GM18867 (cell line): ENCODE data around the gene CA9.

Source experiments
- ATAC-seq: cut with Tn5 transposase; IDR thresholded peaks from one replicate; pipeline ENCODE4 v1.9.1; 2021; ENCODE audit warnings: mild to moderate bottlenecking, moderate library complexity; ENCODE audit not compliant: unreplicated experiment

Gene CA9

DNA sequence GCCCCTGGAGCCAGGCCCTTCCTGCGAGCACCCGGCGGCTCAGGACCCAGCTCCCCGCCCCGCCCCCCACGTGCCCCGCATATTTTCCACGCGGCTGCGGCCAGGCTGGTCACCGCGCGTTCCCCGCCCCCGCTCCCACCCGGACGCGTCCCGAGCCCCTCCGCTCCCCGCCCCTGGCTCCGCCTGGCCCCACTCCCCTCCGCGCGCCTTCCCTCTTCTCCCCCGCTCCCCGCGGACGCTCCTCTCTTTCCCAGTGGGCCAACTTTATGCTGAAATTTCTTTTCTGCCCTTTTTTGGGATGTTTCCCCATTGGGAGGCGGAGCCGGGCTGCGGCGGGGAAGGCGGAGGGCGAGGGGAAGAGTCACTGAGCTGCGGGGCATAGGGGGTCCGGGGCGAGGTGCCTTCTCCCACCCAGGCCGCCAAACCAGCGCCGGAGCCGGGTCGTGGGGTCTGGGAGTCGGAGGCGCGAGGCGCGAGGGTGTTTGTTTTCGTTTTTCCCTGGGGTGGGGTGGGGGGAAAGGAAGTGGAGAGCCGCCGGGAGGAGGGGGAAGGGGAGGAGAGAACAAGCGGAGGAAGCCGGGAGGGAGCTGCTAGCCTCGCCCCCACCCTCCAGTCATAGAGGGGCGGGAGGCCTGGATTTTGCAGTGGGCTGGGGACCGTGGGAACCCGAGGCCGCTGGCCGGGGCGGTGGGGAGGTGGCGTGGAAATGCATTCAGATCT lies 17.0 kb downstream of the CA9 start:
- no peak for ATAC-seq

DNA sequence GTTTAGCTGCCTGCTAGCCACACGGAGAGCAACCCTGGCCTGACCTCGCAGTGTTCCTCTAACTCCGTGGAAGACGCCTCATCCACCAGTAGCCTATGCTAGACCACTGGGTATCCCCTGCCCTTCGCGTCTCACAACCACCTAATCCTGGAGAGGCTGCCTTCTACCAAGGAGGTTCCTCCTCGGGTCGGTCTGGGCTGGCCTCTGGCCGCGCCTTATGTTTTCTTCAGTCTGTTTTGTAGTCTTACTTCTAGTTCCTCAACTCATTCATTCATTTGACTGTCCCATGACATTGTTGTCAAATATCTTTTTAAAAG lies 17.6 kb downstream of the CA9 start:
- ATAC-seq: no peak

DNA sequence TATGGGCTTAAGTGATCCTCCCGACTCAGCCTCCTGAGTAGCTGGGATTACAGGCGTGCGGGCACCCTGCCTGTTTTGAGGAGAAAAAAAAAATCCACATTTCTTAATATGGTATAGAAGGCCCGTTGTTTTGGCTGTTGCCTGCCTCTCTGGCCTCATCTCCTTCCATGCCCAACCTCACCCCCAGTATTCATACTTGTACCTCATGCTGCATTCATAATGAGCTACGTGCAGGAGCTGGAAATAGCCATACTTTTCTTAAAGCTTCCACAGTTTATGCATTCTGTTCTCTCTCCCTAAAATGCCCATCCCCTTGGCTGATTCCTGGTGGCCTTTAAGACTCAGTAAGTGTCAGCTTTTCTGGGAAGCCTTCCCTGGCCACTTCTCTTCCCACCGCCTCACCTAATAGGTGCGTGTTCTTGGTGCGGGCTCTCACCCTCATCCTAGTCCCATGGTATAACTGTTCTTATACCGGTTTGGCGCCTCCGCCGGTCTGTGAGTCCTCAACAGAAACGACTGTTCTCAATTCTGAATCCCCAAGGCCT lies 18.1 kb downstream of the CA9 start:
- no peak for ATAC-seq

DNA sequence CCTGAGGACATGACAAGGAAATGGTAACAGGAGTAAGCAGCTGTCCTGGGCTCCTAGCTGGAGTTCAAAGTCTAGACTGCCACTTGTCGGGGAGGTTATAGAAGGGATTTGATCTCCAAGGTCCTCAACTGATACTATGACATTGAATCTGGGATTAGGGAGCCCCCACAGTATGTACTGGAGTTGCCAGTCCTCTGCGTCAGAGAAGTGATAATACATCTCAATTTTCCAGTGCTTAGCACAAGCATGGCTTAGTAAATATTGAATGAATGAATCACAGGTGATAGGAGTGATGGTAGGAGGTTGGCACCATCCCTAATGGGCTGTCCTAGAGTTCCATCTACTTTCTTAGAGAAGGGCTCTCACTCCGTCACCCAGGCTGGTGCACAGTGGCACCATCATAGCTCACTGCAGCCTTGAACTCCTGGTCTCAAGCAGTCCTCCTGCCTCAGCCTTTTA lies 22.2 kb downstream of the CA9 start:
- ATAC-seq: no peak

DNA sequence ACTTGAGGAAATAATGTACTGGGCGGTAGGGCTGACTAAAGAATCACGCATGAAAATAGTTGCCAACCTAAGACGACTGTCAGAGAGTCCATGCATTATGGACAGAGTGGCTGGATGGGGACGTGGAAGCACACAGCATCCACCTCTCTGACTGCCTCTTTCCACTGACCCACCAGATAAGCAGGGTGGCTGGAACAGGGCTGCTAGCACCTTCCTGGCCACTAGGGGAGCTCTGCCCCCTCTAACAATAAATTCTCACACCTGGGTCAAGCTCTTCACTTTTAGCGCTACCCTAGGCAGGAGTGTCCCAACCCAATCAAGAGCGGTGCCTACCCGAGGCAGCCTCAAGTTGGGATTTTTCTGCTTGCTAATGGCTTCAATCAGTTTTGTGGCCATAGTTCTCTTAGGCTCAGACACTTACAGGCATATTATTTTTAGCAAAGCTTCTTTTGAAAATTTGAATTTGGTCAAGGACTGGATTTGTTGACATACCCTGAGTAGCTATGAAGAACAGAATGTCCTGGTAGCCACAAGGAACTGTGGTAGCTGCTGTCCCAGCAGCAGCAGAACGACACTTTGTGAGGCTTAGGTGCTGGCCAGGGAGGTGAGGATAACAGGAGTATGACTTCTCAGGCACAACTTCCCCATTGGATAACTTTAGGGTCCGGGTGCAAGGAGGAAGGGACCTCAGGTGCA lies 22.9 kb downstream of the CA9 start:
- peak; percentile 70 for ATAC-seq

DNA sequence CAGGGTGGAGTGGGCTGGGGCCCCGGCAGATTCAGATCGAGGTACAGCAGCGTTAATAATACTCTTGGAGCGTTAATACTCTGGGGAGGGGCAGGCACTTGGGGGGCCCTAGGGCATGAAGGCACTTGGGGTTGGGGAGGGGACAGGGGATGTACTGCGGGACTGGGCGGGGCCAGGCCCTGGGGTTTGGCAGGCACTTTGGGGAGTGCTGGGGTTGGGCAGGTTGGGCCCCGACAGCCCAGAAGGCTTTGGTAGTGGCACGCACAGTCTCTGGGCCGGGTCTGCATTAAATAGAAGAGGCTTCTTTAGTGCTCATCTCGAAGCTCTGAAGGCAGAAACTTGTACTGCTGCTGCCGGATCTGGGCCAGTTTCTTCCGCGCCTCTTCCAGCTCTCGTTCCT lies 23.8 kb downstream of the CA9 start:
- ATAC-seq: no peak

DNA sequence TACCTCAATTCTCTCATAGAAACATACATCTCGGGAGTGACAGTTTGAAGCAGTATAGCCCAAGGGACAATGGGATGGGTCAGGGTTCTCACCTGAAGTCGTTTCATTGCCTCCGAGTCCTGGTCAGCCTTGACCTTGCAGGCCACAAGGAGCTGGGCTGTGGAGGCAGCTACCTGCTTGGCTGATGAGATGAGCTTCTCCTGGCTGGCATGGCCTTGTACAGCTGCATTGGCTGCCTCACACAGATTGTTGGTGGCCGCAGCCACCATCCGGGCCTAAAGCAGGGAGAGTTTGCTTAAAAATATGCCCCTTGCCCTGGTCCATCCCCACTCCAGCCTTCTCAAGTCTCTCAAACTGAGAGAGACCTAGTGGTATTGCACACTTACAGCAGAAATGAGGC lies 24.5 kb downstream of the CA9 start:
- ATAC-seq: no peak

DNA sequence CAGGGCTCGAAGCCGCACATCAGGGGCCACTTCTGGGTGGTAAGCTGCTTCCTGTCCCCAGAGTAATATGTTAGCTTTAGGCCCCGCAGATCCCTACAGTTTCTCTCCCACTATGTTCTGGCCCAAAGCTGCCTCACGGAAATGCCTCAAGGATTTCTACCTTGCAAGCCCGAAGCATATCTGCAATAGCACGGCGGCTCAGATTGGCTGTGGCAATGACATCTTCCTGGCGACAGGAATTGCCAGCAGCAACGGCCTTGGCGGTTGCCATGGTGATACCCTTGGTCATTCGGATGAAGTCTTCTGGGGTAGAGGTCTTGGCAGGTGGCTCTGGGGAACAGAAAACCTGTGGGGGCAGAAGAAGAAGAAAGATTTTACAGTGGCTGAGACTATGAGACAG lies 26.3 kb downstream of the CA9 start:
- no peak for ATAC-seq

DNA sequence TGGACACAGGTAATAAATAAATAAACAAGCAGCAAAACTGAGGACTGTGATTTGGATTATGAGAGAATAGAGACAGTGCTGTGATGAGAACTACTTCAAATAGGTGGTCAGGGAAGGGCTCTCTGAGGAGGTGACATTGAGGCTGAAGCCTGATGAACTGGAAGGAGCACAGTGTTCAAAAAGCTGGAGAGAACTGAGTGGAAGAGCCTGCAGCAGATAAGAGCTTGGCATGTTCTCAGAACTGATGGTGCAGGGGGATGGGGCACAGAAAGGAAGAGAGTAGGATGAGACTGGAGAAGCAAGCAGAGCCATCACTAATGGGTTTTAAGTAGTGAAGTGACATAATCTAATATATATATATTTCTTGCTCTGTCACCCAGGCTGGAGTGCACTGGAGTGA lies 27.2 kb downstream of the CA9 start:
- ATAC-seq: no peak

DNA sequence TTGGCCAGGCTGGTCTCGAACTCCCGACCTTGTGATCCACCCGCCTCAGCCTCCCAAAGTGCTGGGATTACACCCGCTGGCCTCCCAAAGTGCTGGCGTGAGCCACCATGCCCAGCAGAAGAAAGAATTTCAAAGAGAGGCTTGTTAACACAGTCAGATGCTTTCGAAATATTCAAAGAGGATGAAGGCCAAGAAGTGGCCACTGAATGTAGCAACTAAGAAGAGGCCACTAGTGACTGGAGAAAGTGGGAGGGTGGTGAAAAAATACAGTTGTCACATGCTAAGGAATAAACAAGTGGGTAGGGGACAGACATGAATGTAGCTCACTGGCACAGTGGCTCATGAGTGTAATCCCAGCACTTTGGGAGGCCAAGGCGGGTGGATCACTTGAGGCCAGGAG lies 29.0 kb downstream of the CA9 start:
- no peak for ATAC-seq

DNA sequence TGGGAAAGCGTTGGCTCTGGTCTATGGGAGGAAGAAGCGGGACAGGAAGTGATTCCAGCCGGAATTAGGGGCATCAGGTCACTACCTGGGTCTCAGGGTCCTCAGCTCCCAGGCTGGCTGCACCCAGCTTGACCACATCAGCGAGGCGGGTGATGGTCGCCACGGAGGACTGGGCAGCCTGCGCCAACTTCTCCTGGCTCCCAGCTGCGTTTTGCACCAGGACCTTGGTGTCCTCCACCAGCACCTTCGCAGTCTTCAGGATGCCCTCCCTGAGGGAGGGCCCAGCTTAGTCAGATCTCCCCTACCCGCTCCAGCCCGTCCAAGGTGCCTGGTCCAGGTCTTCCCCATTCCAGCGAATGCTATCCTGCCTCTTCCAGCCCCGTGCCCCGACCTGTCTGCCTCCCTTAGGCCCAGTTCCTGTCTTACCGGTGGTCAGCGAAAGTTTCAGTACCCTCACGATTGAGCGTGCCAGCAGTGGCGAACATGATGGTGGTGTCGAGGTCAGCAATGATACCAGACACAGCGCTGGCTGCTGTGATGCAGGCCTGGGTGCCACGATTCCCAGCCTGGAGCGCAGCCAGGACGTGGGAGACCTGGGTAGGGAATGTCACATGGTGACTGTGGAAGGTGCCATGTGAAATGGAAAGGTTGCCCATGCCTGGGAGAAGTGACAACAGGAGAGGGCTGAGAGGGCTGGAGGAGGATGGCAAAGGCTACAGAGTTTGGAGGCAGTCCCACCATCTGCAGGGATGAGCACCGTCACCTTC lies 30.4 kb downstream of the CA9 start:
- no peak for ATAC-seq

DNA sequence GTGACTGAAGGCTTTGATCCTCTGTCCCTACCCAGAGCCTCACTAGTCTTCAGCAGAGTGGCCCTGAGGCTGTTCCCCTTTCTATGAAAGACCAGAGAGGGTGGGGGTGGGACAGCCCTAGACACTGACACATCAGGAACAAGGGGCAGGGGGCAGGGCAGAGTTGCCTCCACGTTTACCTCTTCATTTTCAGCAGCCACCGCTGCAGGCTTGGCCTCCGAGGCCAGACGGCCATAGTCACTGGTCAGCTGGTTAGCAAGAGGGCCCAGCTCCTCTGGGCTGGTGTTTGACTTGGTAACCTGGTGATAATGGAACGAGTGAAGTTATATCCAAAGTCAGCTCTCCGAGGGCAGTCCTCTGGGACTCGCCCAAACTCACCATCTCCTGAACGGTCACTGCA lies 31.6 kb downstream of the CA9 start:
- ATAC-seq: no peak

DNA sequence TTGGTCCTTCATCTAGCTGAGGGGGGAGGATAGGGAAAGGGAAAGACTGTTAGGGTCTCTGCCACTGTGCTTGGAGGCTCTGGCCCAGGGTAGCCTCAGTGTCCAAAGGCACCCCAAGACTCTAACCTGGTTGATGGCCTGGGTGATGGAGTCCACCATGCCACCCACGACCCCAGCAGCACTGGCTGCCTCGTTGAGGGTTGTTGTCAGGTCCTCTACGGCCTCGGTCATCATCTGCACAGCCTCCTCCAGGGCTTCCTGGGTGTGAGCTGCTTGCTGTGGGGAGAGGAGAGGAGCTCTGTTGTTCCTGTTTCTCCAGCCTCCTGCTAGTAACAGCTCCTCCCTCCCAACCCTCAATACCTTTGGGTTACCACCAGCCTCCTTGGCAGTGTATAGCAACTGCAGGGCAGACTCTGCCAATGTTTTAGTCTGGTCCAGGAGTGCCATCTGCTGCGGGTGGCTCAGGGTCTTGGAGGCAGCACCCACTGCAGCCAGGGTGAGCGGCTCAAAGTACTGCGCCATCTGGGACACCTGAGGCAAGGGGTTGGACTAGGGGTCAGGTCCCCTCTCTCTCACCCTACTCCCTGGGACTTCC lies 32.2 kb downstream of the CA9 start:
- no peak for ATAC-seq

DNA sequence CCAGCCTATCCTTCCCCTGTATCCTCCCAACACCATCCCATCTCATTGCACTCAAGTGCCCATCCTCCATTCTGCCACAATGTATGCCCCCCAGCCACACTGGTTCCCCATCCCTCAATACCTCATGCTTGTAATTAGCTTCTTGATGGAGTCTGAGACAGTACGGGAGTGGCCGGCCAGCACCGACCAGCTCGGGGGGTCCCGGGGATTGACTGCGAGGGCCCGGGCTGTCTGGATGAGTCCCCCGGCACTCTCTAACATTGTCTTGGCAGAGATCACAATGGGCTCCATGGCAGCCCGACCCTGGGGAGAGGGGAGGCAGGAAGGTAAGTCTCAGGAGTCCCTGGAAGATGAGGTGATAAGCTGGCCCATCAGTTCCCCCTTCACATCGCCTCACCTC lies 33.2 kb downstream of the CA9 start:
- ATAC-seq: no peak

DNA sequence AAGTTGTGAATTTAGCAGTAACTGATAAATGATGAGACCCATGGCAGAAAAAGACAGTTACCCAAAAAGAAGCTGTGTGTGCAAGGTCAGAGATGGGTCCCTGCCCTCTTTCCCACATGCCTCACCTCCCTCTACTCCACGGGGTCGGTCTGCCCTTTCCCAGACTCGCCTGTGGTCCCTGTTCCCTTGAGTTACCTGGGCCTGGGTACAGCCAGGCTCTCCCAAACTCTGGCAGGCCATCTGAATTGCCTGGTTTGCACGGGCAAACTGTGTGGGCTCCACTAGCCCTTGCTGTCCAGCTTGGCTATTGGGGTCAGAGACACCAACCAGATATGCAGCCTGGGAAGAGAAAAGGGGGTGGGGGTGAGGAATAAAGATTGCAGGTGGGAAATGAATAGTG lies 34.4 kb downstream of the CA9 start:
- ATAC-seq: no peak

DNA sequence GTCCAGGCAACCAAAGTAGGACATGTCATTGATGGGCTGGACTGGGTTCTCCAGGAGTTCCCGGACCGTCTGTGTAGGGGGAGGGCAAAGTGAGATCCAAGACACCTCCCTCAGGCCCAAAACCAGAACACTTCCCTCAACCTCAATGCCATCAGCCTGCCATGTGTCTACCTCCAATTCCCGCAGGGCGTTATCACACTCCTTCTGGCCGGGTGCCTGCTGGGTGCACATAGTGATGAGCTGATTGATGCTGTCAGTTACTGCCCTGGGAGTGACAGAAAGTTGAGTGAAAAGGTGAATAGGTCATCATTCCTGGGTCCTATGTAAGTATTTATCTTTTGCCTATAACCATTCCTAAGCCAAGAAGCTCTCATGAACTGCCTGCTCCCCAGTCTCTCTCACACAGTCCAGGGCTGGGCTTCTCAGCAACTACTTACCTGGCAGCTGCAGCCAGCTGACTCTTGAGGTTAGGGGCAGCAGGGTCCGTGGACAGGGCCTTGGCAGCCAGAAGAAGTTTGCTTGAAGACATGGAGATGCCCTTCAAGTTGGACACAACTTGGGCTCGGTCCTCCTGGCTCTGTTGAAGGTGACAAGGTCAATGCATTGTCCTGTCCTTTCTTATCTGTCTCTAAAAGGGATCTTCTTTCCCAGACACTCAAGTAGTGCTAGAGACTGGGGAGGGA lies 37.2 kb downstream of the CA9 start:
- no peak for ATAC-seq

DNA sequence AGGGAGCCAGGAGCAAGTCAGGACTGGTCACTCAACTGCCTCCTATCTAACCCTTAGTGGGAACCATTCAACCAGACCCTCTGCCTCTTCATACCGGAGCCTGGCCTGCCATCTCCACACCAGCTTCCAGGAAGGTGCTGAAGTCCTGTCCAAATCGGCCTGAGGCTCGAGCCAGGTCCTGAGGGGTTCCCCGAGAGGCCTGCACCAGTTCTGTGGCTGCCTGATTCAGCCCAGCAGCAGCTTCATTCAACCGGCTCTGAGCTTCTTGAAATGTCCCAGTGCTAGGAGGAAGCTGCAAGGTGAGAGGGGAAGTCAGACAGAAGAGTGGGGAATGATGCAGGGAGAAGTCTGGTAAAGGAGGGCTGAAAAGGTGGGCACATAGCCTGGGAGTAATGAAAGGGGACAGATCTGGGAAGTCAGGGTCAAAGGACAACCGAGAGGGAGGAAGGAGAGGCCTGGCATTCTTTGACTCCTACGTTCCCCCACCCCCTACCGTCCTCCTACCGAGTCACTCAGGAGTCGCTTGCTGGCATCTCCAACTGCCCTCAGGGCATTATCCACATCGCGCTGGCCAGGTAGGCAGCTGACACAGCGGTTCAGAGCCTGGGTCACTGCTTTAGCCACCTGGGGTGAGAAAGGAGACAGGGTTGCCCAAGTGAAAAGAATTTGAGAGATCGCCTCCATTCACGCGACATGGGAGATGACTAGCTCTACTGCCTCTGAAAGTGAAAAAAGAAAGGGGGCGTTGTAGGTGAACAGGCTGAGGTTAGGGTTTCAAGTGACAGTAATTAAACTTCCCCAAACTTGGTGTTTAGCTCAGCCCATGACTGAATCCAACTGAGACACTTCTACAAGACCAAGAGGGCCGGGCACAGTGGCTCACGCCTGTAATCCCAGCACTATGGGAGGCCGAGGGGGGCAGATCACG lies 38.0 kb downstream of the CA9 start:
- no peak for ATAC-seq

DNA sequence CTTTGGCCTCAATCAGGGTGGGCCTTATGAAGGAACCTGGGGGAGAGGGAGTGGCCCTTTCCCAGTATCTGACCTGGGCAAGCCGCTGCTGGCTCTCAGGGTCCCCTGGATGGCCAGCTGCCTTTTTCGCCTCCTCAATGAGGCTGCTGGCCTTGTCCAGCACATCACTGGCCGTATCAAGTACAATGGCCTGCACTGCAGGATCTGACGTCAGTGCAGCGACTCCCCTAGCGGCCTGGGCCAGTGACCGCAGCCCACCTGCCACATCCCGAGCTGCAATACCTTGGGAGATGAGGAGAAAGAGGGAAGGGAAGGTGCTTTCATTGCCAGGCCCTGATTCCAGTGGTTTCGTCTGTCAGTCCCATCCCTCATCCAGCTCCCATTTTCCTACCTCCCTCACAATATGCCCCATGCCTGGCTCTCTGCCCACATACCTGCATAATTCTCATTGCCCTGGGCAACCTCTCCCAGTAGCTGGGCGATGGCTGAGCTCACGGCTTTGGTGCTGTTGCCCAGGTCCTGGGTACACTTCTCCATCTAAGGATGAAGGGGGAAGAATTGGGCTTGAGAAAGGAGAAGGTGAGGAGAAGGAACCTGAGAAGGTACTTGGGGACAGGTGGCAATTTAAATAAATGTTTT lies 39.2 kb downstream of the CA9 start:
- ATAC-seq: no peak

DNA sequence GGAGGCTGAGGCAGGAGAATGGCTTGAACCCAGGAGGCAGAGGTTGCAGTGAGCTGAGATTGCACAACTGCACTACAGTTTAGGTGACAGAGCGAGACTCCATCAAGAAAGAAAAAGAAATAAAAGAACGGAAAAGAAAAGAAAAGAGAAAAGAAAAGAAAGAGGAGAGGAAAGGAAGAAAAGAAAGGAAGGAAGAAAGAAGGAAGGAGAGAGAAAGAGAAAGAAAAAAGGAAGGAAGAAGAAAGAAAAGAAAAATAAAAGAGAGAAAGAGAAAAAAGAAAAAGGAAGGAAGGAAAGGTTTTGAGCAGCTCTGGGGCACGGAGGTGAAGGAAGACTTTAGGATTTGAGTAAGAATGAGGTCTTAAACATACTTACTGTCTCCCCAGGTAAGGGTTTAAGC lies 39.9 kb downstream of the CA9 start:
- ATAC-seq: no peak
